22Rv1 (cell line): ENCODE data around the gene ATP6V0D1.

Source experiments
- CTCF ChIP-seq: fragments of 450-650 bp; IDR thresholded peaks from 2 replicates; pipeline ENCODE4 v1.5.1; 2017; ENCODE audit warnings: mild to moderate bottlenecking
- ZFX ChIP-seq: fragments of 450-650 bp; IDR thresholded peaks from 2 replicates; pipeline ENCODE4 v1.6.1; 2017; ENCODE audit warnings: antibody characterized with exemption, borderline replicate concordance

GRCh38 chr16:67521095-67521804 lies 40.3 kb upstream of the ATP6V0D1 start:
- TF ChIP-seq CTCF (peak; percentile 98), ZFX (no peak)
